HG02852 (cell line): ENCODE results near the gene HOXA6.

ENCODE experiments used
- ATAC-seq: cut with Tn5 transposase; IDR thresholded peaks from one replicate; pipeline ENCODE4 v1.9.1; 2021; ENCODE audit warnings: mild to moderate bottlenecking, moderate library complexity; ENCODE audit not compliant: unreplicated experiment

Gene HOXA6

GRCh38 chr7:27152816-27153442 lies 5.4 kb upstream of the HOXA6 start:
- ATAC-seq, result no peak

DNA sequence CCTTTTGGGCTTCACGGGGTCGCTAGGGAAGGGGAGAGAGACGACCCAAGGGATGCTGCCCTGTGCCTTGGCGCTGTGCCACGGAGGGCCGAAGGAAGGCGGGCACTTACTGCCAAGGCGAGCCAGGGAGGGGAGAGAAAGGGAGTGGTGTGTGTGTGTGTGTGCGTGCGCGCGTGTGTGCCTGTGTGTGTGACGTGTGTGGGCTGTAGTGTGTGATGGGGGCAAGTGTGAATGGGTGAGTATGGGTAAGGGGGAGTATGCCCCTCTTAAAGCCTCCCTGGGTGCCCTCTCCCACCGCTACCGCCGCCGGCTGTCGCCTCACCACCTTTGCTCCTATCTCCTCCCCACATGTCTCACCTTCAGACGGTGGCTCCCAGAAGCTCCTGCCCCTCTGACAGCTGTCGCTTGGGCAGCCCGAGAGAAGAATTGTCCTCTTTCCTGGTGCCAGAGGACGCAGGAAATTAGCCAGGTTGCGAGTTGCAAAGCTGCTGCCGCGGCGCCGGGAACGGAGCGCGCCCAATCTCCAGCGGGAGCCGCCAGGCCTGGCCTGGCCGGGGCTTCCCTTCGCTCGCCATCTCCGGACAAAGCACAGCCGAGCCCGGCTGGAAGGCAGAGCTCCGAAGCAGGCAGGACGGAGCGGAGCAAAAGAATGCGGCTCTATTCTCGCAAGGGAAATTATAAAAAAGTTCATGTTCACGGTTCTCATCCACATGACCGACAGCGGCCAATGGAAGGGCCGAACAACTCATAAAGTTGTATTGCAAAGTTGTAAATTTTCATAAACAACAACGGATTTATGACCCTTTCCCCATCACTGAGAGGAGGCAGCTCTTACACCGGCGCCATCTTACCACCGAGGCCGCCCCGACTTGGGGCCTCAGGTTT lies 4.6 kb upstream of the HOXA6 start, which contains the start of gene HOXA3:
HOXA3 (minus strand) TSS at position 653 of the 885 bp plus-strand sequence. CDS start 41,943 bp downstream, outside the sequence.
- no peak for ATAC-seq

- no peak for ATAC-seq
Measured at GRCh38 chr7:27151341-27151930, 3.9 kb upstream of the HOXA6 start.

GRCh38 chr7:27150568-27151340 lies 3.2 kb upstream of the HOXA6 start:
- ATAC-seq, result peak; percentile 79

GRCh38 chr7:27149842-27150567 lies 2.4 kb upstream of the HOXA6 start:
- ATAC-seq, result no peak

GRCh38 chr7:27148756-27149641 lies 1.4 kb upstream of the HOXA6 start:
- ATAC-seq, result no peak

GRCh38 chr7:27148031-27148755 lies 619 bp upstream of the HOXA6 start:
- ATAC-seq, result no peak

DNA sequence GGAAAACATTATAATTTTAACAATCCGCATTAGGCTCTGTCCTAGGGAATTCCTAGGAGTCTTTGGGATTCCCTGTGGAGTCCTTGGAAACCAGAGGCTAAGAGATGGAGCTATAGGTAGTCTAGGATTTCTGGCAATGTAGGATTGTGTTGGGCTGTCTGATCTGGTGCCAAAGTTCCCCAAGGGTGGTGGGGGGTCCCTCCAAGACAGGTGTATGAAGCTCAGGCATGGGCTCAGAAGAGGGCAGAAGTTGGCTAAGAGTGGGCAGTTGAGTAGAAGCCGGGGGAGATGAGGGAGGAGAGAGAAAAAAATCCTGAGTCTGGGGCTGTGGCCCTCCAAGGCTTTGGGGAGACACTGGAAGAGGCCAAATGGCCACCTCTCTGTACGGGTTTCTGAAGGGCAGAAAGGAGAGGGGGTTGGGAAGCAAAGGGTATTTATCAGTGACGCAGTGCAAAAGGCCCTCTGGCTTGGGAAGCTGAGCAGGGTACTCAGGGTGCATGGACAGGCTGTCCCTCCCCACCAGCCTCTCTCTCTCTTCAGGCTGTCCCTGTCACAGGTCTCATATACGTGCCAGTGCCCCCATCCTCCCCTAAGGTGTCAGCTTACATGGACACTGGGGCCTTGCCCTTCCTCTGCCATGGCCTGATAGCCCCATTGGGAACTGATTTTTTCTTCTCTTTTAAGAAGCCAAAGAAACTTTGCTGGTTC lies 929 bp downstream of the HOXA6 start:
- ATAC-seq, result no peak

DNA sequence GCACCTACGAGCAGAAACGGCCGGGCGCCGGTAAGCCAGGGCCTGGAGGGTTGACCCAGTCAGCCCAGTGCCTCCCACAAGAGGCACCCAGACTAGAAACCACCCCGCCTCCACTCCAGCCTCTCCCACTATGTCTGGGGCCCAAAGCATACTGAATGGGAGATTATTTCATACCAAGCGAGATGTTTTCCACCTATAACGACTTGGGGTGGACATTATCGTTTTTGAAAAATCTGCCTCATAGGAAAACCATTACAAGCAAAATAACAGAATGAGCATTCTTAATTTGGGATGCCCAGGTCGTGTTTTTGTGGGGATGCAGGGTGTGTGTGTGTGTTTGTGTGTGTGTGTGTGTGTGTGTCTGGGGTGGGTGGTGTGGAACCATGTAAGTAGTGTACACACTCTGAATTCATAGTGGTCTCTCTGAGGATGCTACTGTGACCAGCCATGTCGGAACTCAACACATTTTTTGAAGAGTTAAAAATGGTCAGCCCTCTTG lies 1.6 kb downstream of the HOXA6 start:
- ATAC-seq, result no peak

DNA sequence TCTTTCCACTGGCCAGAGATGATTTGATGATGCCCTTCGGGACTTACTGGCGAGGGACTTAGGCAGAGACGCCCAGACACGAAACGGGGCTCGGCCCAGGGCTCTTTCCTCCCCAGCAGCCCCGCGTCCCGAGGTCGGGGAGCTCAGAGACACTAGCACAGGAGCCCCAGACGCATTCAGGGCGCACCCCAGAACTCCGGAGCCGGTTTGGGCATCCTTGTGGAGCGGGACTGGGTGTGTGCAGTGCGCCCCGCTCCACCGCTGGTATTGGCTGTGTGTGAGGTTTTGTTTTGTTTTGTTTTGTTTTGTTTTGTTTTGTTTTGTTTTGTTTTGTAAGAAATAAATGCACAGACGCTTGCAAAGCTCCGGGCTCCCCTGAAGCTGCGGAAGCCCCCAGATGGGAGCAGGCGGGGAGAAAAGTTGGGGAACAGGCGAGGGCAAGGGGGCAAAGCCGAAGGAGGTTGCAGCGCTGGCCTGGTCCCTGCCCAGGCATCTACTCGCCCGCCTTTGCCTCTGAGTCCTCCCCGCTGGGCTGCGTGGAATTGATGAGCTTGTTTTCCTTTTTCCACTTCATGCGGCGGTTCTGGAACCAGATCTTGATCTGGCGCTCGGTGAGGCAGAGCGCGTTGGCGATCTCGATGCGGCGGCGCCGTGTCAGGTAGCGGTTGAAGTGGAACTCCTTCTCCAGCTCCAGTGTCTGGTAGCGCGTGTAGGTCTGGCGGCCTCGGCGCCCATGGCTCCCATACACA lies 2.2 kb downstream of the HOXA6 start:
- no peak for ATAC-seq

- ATAC-seq, result no peak
Measured at GRCh38 chr7:27144781-27145164, 2.8 kb downstream of the HOXA6 start.

DNA sequence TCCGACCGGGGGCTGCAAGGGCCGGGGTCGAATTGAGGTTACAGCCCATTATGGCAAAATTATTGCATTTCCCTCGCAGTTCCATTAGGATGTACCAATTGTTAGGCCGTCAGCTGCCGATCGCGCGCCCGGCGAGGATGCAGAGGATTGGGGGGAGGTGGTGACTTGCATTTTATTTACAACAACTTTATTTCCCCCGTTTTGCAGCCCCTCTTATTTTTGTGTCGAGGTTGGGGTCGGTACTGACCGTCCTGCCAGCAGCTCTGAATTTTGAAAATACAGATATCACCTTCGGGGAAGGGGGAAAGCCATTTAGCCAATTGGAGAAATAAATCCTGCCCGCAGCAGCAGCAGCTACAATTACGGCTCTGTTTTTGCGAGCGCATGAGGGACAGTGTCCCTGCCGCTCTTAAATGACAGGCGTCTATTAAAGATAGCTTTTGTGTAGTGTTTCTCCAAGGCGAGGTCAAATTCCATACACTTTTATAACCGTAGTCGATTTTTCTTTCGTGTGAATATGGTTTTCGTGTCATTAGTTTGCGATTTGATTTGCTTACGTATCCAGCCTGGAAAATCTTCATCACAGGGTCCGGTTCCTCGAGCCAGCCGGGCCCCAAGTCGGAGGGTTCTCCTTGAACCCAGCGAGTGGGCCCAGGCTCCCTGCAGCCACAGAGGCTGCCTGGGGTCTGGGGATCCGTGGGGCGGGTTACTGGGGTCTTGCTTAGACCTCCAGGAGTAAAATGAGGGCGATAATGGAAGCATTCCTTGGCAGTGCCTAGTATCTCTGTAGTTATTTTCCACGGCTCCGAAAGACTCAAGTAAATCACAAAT lies 3.4 kb downstream of the HOXA6 start:
- ATAC-seq, result no peak

GRCh38 chr7:27143023-27143949 lies 4.3 kb downstream of the HOXA6 start, which contains the start of gene HOXA5:
Gene HOXA5, minus strand, starts transcription at chr7:27143681. Its CDS starts 74 bp downstream, at chr7:27143607.
- ATAC-seq, result no peak

DNA sequence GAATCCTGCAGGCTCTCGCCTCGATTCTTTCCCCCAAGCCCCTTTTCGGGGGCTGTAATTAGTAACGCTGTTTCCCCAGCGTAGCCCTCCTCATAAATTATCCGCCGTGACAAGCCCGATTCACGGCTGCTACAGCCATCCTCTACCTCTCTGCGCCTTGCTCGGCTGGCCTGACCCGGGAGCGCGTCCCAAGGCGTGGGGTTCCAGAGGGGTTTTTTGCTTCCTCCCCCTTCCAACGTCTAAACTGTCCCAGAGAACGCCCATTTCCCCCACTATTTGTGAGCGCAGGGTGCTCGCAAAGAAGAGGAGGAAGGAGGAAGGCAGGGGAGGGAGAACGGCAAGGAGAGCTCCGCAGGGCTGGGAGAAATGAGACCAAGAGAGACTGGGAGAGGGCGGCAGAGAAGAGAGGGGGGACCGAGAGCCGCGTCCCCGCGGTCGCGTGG lies 5.0 kb downstream of the HOXA6 start:
- no peak for ATAC-seq

GRCh38 chr7:27141923-27142579 lies 5.5 kb downstream of the HOXA6 start:
- no peak for ATAC-seq
